ENCODE data around the gene UPB1.

DNA sequence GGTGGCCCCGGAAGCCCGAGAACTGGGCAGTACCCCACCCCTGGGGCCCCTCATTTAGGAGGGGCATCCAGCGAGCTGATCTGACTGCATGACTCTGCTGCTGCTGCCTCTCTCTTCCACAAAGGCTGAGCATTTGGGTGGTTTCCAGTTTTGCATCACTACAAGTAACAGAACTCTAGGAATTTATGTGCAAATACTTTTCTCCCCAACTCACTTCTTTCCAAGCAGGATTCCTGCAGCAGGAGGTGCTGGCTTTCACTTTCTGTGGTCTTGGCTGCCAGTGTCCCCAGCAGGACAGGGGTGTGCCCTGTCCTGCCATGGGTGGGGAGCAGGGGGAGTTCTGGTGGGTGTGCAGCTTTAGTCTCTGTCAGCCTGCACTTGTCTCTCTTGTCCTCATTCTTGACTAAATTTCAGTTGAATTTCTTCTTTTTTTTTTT lies 21.2 kb downstream of the UPB1 start:
- TF ChIP-seq EZH2phosphoT487 (IDR thresholded peaks at IDR 0.05; ENCODE audit: borderline replicate concordance, low read length) = no peak
- TF ChIP-seq, protein P1, sequence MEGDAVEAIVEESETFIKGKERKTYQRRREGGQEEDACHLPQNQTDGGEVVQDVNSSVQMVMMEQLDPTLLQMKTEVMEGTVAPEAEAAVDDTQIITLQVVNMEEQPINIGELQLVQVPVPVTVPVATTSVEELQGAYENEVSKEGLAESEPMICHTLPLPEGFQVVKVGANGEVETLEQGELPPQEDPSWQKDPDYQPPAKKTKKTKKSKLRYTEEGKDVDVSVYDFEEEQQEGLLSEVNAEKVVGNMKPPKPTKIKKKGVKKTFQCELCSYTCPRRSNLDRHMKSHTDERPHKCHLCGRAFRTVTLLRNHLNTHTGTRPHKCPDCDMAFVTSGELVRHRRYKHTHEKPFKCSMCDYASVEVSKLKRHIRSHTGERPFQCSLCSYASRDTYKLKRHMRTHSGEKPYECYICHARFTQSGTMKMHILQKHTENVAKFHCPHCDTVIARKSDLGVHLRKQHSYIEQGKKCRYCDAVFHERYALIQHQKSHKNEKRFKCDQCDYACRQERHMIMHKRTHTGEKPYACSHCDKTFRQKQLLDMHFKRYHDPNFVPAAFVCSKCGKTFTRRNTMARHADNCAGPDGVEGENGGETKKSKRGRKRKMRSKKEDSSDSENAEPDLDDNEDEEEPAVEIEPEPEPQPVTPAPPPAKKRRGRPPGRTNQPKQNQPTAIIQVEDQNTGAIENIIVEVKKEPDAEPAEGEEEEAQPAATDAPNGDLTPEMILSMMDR (IDR thresholded peaks at IDR 0.05; ENCODE audit: low read depth, low read length, poor library complexity, severe bottlenecking) = no peak

Data from DOHH2 (cell line).